ENCODE measurements around the gene GET3.
A peak's percentile ranks its signal among the peaks of the same experiment; 100 is the strongest.
"Not testable (repeated sequence)": the region's sequence is repeated elsewhere in the genome, so short reads cannot be mapped to it uniquely, and the experiment has no call there.

The GET3 gene

DNA sequence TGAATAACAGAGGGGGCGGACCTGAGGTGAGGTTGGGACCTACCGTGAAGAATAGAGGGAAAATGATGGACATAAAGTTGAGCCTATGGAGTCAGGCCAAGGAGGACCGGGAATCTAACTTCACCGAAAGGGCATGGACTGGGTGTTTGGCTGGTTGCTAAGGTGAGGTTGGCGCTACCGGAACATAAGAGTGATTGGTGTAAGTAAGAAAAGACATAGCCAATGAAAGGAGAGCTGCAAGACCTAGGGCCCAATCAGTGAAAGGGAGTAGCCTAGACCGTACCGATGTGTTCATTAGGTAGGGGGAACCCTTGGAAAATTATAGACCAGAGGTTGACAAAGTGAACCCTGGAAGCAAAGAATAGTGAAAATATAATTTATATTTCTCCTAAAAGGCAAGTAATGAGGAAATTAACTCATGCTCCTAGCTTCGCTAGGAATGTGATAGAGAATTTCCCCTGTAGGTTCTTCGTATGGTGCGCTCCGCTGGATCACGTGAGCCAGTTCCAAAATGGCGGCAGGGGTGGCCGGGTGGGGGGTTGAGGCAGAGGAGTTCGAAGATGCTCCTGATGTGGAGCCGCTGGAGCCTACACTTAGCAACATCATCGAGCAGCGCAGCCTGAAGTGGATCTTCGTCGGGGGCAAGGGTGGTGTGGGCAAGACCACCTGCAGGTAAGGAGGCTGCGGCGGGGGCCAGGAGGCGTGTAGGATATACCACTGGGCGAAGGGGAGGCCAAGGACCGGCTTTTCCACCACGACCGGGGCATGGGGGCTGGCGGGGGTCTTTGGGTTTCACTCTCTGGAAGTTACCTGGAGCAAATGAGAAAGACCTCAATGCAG lies at the start of gene GET3:
GET3 (plus strand) TSS at position 503 of the 840 bp plus-strand sequence; CDS start at position 512, 9 bp downstream.
- DNase-seq = peak; percentile 95

DNA sequence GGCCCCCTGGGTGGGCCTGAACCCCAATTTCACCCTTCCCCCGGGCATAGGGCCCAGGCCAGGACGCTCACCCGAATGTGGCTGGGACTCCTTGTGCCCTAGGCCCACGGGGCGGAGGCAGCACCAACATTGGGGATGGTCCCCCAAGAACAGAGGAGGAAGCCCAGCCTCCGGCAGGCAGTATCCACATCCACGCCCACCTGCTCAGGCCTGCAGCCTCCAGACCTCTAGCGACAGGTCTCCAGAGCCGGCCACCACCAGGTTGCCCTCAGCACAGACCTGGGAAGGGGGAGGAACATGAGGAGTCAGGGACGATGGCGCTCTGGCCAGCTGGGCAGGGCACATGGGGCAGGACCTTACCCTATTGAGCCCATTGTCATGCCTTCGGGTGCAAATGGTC lies 48.3 kb upstream of the GET3 start:
- no peak for DNase-seq

DNA sequence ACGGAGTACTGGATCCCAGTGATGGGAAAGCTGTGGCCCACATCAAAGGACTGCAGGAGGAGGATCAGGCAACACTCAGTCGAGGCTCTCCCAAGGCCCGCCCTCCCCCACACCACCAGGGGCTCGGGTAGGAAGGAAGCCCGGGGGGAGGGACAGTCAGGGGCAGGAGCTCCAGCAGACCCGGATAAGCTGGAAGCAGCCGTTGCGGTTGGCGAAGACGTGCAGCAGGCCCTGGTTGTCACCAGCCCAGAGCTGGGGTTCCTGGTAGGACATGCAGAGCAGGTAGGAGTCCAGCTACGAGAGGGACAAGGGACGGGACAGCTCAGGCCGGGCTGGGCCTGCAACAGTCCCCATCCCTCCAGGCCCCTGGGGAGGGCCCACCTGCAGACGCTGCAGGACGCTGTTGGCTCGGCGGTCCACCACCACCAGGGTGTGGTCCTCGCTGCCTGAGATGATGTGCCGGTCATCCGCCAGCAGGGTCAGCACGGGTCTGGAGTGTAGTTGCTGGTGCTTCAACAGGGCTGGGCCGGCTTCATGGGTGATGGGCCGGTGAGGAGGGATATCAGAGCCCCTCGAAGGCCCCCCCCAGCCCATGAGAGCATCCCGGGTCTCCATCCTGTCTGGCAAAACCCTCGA lies 47.6 kb upstream of the GET3 start:
- DNase-seq = no peak

GRCh38 chr19:12692960-12693359 lies 44.3 kb upstream of the GET3 start:
- DNase-seq = no peak

DNA sequence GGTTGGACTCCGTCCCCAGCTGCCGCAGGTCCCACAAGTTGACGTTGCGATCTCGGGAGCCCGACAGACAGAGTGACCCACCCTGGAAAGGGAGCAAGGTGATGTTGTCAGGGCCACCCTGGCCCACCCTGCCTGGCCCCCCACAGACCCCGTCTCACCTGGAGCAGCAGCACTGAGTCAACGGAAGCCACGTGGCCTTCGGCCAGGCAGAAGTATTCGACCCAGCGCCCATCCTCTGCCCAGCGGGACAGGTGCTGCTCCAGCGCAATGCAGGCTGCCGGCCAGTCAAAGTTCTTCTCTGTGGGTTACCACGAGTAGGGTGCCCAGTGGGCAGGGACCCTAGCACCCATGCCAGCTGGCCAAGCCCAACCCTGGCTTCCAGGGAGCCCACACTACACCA lies 42.7 kb upstream of the GET3 start:
- DNase-seq = no peak

DNA sequence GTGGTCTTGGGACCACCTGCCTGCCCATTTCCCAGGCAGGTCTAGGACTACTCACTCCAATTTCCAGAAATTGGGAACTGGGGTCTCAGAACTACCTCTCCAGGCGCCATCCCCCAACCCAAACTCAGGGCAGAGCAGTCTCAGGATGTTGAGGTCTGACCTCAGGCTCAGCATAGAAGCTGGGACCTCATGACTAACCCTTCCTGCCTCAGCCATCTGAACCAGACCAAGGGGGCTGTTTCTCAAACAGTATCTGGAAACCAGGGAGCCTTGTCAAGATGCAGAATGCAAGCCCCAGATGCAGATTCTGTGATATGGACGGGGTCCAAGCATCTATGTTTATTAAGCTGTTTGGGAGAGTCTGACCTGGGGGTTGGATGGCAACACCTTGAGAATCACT lies 42.2 kb upstream of the GET3 start:
- DNase-seq = no peak

DNA sequence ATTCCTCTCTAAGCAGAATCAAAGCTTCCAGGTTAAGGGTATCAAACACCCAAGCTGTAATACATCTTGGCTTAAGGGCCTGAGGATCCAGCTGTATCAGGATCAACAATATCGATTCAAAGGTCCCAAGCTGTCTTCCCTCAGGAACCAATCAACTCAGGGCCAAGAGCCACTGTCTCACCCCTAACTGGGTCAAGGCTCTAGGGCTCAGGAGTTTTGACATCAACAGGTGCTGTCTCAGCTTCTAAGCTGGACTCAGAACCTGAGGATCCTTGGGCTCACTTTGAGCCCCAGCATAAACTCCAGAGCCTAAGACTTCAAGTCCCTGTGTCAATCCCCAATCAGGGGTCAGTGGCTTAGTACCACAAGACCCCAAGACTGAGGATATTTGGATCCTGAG lies 41.8 kb upstream of the GET3 start:
- DNase-seq = no peak

DNA sequence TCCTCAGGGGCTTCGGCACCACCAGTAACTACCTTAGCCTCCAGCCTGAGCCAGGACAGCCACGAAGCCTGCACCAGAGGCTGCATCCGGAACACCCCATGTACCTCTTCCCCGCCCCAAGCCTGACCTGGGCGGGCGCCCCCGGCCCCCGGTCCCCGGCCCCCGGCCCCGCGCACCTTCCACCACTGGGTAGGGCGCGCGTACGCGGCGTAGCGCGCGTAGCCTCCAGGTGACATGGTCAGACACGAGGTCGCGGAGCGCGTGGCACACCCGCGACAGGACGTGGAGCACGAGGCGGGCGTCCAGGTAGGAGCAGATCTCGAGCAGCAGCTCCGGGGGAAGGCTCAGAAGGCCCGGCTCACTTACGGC lies 41.3 kb upstream of the GET3 start:
- no peak for DNase-seq

DNA sequence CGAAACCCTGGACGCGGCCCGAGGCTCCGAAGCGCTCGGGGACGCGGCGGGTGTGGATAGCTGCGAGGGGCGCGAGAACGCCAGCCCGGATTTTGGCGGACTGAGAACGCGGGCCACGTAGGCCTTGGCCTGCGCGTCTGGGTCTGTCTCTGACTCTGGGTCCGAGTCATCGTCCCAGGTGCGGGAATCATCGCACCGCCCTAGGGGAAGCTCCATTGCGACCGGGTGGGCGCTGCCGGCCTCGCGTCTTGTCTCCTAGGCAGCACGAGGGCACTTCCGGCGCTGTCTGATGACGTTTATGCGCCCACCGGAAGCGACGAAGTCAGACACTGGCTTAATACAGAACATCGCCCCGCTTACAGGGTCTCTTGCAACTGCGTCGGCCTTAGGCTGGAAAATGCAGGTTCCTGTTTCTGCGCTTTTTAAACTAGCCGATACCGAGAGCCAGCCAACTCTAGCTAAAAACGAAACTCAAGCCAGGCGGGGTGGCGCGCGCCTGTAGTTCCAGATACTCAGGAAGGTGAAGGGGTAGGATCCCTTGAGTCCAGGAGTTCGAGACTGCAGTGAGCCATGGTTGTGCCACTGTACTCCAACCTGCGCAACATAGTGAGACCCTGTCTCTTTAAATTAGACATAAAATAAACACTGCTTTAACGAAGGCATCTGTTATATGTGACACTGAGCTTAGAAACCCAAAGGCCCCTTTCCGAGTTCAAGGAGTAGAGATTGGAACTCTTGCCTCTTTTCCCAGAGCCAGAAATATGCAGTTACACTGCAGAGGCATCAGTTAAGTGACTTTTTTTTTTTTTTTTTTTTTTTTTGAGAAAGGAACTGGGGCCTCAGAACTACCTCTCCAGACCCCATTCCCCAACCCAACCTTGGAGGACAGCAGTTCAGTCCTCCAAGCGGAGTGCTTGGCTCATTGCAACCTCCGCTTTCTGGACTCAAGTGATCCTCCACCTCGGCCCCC lies 40.6 kb upstream of the GET3 start, which contains the start of gene FBXW9:
FBXW9 (minus strand) TSS at position 266 of the 970 bp plus-strand sequence; CDS start at position 216, 50 bp downstream.
- peak; percentile 98 for DNase-seq

DNA sequence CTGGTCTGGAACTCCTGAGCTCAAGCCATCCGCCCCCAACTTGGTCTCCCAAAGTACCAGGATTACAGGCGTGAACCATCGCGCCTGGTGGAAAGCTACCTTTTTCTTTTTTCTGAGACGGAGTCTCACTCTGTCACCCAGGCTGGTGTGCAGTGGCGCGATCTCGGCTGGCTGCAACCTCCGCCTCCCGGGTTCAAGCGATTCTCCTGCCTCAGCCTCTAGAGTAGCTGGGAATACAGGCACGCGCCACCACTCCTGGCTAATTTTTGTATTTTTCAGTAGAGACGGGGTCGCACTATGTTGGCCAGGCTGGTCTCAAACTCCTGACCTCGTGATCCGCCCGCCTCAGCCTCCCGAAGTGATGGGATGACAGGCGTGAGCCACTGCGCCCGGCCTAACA lies 39.9 kb upstream of the GET3 start:
- not testable (repeated sequence) for DNase-seq

DNA sequence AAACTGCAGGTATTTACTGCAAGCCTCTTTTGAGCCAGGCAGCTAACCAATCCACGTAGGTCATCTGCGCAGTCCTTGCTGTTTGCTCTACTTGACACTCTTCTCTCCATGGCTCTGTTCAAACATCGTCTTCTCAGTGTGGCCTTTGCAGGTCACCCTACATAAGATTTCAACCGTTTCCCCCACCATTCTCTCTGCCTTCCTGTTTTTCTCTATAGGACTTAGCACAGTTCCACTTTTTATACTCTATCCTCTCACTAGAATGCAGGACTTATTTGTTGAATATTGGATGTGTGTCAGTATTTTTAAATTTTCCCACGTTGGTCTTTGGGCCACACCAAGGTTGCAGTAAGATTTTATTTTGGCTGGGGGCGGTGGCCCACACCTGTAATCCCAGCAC lies 39.2 kb upstream of the GET3 start:
- DNase-seq = no peak

DNA sequence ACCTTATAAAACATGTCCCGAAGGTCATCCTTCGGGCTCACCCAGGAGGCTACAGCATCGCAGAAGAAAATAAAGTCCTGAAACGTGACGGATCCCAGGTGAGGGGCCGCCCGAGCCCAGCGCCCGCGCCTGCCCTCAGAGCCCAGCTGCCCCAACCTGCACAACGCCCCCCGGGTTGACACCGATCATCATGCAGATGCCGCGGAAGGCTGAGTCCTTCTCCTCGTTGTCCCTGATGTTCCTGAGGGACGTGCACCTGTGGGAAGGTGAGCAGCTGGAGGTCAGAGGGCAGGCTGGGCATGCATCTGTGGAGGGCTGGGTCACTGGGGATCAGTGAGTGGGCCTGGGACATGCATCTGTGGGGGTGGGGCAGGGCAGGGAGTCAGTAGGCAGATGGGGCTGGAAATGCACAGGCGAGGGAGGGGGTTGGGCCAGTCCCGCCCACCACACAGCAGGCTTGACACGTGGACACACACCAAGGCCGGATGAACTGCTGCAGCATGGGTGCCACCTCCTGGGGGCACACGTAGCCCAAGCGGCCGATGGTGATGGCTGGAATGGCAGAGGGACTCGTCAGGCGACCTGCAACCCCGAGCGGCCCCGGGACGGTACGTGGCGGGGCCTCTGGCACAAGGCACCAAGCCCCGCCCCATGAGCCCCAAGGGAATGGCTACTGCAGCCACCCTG lies 35.6 kb upstream of the GET3 start:
- no peak for DNase-seq

DNA sequence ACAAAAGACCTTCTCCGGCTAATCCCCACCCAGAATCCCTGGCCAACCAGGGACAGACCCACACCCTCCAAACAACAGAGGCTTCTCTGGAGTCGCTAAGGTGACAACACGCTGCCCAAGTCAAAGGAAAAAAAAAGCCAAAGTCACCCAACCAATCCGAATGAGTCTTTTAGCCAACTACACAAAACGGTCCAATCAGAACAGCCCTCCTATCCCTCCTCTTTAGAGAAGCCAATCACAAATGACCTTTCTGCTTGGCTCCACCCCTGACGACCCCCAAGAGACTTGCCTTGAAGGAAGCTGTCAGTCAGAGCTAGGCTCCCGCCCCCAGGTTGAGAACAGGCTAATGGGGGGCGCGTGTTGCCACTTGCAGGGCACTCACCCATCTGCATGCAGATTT lies 34.3 kb upstream of the GET3 start:
- no peak for DNase-seq

DNA sequence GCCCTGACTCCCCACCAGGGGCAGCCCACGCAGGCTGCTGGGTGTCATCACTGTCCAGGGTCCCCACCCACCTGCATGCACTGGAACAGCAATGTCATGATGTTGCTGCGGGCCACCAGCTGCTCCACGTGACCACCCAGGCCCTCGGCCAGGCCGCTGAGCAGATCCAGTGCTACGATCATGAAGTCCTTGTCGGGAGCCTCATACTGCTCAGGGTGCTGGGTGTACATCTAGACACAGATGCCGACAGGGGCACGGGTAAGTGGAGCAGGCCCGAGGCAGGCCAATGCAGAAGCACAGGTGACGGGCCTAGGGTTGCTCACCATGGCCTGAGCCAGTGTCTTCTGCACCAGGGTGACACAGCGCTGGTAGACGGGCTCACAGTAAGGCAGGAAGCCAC lies 32.1 kb upstream of the GET3 start:
- no peak for DNase-seq

DNA sequence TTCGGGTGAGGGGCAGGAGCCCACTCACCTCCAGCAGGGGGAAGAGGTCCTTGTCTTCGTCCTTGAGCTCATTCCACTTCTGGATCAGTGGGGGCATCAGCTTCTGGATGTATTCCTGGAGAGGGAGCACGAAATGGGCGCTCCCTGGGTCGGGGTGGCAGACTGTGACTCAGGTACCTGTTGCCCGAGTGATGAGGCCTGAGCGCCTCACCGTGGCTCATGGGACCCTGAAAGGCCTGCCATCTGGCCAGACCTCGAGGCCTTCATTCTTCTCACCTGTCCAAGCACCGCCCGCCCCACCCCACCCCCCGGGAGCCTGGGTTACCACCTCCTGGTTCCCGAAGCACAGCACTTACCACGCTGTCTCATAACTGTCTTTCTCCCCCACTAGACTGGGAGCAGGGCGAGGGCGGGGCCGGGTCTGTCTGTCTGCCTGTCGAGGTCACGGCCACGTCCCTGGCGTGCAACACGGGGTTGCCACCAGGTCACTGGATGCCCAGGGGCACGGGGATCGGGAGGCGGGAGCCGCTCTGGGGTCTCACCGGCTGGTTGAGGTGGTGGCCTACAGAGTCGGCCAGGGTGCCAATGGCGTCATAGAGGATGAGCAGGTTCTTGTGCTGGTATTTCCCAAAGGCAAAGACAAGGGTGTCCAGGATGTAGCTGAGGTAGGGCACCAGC lies 31.5 kb upstream of the GET3 start:
- DNase-seq = no peak

- DNase-seq = no peak
Observed at GRCh38 chr19:12706332-12706718, 31.0 kb upstream of the GET3 start.

DNA sequence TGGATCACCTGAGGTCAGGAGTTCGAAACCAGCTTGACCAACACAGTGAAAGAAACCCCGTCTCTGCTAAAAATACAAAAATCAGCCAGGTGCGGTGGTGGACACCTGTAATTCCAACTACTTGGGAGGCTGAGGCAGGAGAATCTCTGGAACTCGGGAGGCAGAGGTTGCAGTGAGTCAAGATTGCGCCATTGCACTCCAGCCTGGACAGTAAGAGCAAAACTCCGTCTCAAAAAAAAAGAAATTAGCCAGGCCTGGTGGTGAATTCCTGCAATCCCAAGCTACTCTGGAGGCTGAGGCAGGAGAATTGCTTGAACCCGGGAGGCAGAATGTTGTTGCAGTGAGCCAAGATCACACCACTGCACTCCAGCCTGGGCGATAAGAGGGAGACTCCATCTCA lies 28.7 kb upstream of the GET3 start:
- DNase-seq = no peak

- DNase-seq = no peak
Observed at GRCh38 chr19:12711187-12711586, 26.1 kb upstream of the GET3 start.

DNA sequence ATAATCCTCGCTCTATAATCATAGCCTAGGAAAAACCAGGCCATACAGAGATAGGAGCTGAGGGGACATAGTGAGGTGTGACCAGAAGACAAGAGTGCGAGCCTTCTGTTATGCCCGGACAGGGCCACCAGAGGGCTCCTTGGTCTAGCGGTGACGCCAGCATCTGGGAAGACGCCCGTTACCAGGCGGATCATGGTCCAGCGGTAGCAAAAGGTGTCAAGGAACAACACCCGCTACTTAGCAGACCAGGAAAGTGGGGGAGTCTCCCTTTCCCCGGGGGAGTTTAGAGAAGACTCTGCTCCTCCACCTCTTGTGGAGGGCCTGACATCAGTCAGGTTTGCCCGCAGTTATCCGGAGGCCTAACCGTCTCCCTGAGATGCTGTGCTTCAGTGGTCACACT lies 25.2 kb upstream of the GET3 start:
- DNase-seq = not testable (repeated sequence)

GRCh38 chr19:12713304-12713703 lies 24.0 kb upstream of the GET3 start:
- DNase-seq = not testable (repeated sequence)

- no peak for DNase-seq
Observed at GRCh38 chr19:12715102-12715501, 22.2 kb upstream of the GET3 start.

GRCh38 chr19:12715929-12716328 lies 21.4 kb upstream of the GET3 start:
- DNase-seq = no peak

All from midbrain (tissue), 1 donor.